GM18858 (cell line): ENCODE data around the gene MYBBP1A.

Source experiments
- ATAC-seq: cut with Tn5 transposase; IDR thresholded peaks from one replicate; pipeline ENCODE4 v1.9.1; 2021; ENCODE audit not compliant: unreplicated experiment

The MYBBP1A gene

GRCh38 chr17:4523946-4524345 is 31.2 kb downstream of the MYBBP1A start:
- no peak for ATAC-seq

GRCh38 chr17:4522661-4523060 is 32.5 kb downstream of the MYBBP1A start:
- ATAC-seq: no peak

- ATAC-seq: no peak
Observed at GRCh38 chr17:4520894-4521600, 34.1 kb downstream of the MYBBP1A start.

DNA sequence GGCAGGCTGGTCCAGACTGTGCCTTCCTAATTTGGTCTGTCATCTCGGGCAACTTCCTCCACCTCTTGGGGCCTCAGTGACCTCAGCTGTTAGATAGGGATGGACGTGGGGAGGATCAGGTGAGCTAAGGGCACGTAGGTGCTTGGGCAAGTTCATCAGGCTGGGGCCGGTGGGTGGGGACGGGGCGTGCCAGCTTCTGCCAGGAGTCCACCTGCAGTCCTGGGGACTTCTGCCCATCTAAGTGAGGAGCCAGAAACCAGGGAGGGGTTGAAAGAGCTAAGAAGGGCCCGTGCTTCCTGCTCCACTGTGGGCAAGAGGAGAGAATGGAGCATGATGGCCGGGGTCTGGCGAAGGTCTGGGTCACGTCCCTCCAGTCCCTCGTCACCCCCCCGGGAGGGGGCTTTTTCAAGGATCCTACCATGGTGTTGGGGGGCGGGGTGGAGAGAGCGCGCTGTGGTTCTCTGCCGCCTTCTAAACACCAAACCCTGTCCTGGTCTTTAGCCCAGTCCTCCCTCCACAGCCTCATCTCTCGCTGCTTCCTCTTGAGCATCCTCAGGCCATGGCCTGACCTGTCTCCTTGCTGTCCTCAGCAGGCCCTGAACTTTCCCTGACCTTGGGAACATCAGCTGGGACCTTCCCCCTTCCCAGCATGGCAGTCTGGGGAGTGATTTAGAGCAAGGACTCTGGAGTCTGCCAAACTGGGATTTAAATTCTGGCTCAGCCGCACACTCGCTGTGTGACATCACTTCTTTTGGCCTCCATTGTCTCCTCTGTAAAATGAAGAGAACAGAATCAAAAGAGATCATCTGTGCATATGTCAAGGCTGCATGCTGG is 34.9 kb downstream of the MYBBP1A start:
- ATAC-seq: no peak

DNA sequence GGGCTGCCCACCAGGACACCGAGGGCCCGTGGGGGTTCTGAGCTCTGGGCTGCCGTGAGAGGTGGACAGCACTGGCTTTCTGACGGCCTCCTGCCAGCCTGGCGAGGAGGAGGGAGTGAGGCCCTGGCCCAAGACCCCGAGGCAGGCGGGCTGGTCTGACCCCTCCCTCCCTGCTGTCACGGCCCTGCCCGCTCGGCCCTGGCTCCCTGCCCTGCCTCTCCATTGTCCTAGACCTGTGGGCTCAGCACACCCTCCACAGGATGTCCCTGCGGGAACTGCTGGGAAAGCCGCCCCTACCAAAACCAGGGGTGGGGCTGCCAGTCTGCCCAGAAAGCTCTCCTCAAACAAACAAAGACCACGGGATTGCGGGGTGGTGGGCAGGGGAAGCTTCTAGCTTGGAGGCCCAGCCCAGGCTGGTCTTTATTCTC is 35.8 kb downstream of the MYBBP1A start:
- ATAC-seq: no peak

DNA sequence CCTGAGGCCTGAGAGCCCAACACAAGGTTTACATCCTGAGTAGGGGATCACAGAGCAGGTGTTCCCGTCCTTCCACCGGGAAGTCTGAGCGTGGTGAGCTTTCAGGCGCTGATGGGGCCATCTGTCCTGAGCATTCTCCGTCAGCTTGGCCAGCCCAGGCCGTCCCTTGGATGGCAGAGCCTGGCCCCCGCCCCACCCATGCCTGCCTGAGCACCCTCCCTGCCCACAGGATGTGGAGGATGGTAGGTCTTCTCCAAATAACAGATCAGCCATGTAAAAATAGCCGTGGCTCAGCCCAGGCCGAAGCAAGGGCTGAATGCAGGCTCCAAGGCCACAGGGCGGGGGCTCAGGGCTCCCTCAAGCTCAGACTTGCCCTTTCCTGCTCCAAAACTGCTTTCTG is 36.3 kb downstream of the MYBBP1A start:
- ATAC-seq: no peak

- no peak for ATAC-seq
Observed at GRCh38 chr17:4516735-4517134, 38.4 kb downstream of the MYBBP1A start.

GRCh38 chr17:4515501-4515900 is 39.7 kb downstream of the MYBBP1A start:
- no peak for ATAC-seq

DNA sequence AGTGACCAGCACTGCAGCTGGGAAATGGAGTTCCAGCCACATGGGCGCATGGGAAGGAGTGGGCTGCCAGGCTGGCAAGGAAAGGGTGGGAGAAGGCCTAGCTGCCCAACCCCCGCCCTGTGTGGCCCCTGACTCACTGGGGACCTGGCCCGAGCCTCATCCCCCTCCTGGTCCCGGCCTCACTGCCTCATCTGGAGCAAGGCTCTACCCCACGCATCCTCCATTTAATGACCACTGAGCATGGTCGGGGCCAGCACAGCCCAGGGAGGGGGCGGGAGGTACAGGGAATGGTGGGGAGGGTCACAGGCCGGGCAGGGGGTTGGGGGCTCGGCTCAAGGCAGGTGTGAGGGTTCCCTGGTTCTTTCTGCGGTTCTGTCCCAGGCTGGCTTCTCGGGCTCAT is 40.4 kb downstream of the MYBBP1A start:
- ATAC-seq: no peak

DNA sequence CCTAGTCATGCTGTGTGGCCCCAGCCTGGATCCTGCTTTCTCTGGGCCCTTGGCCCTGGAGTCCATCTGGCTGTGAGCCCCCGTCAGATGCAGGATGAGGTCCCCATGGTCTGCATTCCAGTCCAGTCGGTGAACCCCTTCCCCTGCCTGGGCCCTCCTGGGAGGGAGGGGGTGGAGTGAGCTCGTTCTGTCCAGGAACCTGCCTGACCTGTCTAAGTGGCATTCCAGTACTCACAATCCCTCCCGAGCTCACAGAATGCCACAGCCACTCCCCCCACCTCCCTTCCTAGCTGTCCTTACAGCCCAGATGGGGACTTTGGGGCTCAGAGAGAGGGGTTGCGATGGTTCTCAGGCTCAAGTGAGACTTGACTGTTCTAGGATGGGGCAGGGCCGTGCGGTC is 41.0 kb downstream of the MYBBP1A start:
- no peak for ATAC-seq

- no peak for ATAC-seq
Observed at GRCh38 chr17:4513113-4514032, 41.8 kb downstream of the MYBBP1A start.

DNA sequence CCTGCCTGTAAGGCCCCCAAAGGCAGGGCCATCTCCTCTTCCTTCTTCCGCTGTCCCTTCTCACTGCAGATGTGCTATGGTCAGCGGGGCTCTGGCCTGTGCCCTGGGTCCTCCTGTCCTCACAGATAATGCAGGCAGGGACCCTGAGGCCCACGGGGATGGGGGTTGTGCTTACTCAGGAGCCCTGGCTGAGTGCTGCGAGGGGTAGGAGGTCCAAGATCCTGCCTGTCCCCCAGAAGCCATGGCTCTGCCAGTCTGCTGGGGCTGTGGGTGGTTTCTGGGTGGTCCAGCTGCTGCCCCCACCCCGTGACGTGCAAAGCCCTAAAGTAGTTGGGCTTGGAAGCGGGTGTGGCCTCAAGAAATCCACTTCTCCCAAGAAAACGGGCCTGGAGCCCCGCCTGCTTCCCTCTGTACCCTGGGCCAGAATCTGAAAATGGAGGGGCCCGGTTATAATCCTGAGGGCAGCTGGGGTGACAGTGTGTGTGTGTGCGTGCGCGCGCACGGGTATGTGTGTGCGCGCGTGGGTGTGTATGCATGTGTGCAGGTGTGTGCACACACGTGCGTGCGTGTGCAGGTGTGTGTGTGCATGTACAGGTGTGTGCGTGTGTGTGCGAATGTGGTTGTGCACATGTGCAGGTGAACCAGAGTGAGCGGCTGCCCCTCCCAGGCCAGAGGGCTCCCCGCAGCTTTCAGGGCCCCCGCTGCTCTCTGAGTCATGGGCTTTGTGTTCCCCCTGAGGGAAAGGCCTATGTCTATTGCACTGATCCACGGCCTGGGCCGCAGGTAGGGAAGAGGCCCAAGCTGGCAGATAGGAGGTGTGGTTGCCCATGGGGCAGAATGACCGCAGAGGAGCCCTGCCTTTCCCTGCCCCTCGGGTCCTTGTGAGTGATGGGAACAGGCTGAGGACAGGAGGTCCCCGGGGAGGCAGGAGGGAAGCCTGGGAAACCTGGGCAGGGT is 42.8 kb downstream of the MYBBP1A start:
- no peak for ATAC-seq

DNA sequence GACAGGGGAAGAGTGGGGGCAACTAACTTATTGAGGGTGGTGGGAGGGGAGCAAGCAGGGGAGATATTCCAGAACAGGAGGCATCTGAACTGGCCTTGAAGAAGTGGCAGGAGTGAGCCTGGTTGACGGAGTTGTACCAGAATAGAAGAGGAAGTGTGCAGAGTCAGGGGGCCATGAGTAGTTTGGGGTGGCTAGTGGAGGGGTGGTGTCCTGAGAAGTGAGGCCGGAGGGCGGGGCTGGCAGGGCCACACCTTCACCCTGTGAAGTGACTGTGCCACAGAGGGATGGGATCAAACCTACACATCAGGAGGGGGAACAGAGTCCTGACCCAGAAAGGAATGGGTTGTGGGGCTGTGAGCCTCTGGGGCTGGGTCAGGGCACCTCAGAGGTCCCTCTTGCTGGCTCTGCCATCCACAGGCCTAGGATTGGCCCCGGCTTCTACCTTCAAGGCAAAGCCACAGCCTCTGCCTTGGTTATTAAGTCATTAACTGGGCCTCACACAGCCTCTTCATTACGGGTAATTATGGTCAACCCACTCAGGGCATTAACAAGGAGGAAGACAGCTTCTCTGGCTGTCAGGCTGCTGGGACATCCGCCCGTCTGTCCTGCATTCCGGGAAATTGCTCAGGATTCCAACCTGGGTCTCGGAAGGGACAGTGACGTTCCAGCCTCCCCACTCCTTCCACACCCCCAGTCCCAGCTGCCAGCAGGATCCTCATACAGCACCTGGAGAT is 43.8 kb downstream of the MYBBP1A start:
- ATAC-seq: no peak

GRCh38 chr17:4510618-4510941 is 44.6 kb downstream of the MYBBP1A start:
- no peak for ATAC-seq

GRCh38 chr17:4509923-4510617 is 45.1 kb downstream of the MYBBP1A start:
- ATAC-seq: no peak

DNA sequence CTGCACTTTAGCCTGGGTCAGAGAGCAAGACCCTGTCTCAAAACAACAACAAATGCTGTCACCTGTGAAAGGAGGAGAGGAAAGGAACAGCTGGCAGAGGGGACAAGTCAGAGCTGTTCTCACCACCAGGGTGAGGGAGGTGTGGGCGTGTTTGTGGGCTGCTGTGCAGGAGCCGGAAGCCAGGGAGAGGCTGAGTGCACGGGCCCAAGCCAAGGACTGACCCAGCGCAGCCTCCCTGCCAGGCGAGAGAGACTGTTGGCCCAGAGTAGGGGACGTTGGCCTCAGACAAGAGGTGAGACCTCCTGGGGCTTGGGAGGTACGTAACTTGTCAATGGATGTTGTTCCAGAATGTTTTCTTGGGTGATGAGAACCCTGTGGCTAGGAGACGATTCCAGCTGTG is 45.8 kb downstream of the MYBBP1A start:
- ATAC-seq: no peak

DNA sequence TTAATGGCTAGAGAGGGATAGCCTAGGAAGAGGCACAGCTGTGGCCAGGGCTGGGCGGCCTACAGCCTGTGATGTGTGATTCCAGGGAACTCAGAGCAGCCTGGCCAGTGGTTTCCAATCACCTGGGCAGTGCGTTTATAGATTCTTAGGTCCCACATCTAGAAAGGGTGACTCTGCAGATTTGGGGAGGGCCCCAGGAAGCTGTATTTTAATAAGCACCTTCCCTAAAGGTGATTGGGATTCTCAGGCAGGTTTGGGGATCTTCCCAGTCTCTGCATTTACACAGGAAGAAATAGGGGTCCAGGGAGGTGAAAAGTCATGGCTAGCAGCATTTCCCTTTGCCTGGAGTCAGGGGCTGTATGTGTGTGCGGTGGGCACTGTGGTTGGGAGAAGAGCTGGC is 47.0 kb downstream of the MYBBP1A start:
- no peak for ATAC-seq

DNA sequence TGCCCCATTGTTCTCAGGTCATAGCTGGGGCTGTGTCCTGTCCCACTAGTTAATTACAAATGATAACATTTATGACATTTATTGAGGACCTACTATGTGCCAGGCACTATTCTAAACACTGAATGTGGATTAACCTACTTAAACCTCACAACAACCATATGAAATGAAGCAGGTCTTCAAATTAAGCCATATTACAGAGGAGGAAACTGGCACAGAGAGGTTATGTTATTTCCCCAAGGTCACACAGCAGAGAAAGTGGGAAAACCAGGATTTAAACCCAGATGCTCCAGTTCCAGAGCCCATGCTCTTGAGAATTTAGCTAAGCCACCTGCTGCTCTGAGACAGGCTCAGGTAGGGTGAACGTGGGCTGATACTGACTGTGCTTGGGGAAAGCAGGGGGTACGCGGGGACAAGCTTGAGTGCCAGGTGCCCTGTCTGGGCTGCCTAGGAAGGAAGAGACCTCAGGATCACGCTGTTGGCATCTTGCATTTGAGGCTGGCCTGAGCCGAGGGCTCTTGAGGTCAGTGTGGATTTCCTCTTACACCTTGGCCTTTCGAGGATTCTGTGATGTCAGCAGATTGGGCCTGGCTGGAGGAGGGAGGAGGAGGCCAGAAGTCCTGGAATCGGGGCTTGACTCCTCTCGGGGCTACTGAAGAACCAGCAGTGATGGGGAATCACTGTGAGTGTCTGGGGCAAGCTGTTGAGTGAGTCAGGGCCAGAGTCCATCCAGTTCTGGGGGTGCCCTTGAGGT is 47.6 kb downstream of the MYBBP1A start:
- ATAC-seq: no peak
